ENCODE measurements around the gene TOMM40. TPM values are rescaled to one million over a fixed set of nuclear protein-coding genes. Genes with fewer than 3 reads are reported as not detected.

Gene TOMM40
- total RNA-seq, 1 experiment from 2014 or later: 180 TPM

DNA sequence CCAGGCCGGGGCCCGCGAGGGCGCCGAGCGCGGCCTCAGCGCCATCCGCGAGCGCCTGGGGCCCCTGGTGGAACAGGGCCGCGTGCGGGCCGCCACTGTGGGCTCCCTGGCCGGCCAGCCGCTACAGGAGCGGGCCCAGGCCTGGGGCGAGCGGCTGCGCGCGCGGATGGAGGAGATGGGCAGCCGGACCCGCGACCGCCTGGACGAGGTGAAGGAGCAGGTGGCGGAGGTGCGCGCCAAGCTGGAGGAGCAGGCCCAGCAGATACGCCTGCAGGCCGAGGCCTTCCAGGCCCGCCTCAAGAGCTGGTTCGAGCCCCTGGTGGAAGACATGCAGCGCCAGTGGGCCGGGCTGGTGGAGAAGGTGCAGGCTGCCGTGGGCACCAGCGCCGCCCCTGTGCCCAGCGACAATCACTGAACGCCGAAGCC, 17.8 kb downstream of the TOMM40 start:
- Histone ChIP-seq H2BK12ac (ENCODE audit: insufficient read length, low read depth, low read length) (no peak overlapping the region), H3K23ac (ENCODE audit: insufficient read length, low read depth, low read length) (no peak overlapping the region), H2BK120ac (ENCODE audit: low read depth, low read length, poor library complexity, severe bottlenecking) (no peak overlapping the region), H3K27ac (ENCODE audit: insufficient read length, low read depth, low read length) (no peak overlapping the region), H2BK20ac (ENCODE audit: low read depth, low read length, poor library complexity, severe bottlenecking) (no peak overlapping the region), H4K8ac (replicated peaks; ENCODE audit: insufficient read length, low read depth, low read length) (no peak overlapping the region), H3K23me2 (ENCODE audit: insufficient read length, low read depth, low read length, poor library complexity, severe bottlenecking) (no peaks in the 10 kb centered on the region), H2AFZ (ENCODE audit: low read length) (no peak overlapping the region), H3T11ph (ENCODE audit: low read length) (no peak overlapping the region), H3K14ac (ENCODE audit: insufficient read depth, low read length) (no peak overlapping the region), H4K91ac (ENCODE audit: insufficient read length, low read depth, low read length) (no peak overlapping the region), H2AK5ac (ENCODE audit: insufficient read length, low read length) (no peak overlapping the region), H2BK15ac (ENCODE audit: low read depth, low read length) (no peak overlapping the region), H3K9ac (ENCODE audit: extremely low read depth, insufficient read length, low read length) (no peak overlapping the region), H3K9me3 (ENCODE audit: control insufficient read depth, low read depth, low read length) (no peaks in the 10 kb centered on the region), H3K4me1 (ENCODE audit: insufficient read depth, low read length) (peaks cover 2% of the 10 kb centered on the region; the same call in 1 of the 2 replicates), H3K4ac (ENCODE audit: low read depth, low read length) (no peak overlapping the region), H4K20me1 (ENCODE audit: control insufficient read depth, insufficient read depth, insufficient read length) (no peaks in the 10 kb centered on the region), H4K5ac (ENCODE audit: insufficient read length, low read depth, low read length) (no peak overlapping the region), H3K79me1 (ENCODE audit: insufficient read depth, low read depth, low read length, poor library complexity, severe bottlenecking) (no peaks in the 10 kb centered on the region), H3K18ac (ENCODE audit: insufficient read length, low read depth, low read length) (no peak overlapping the region), H3K27me3 (ENCODE audit: insufficient read depth, low read length) (no peaks in the 10 kb centered on the region), H3K56ac (ENCODE audit: insufficient read length, low read depth, low read length) (no peak overlapping the region), H3K79me2 (ENCODE audit: insufficient read depth, low read length) (no peaks in the 10 kb centered on the region; the same call in 1 of the 2 replicates), H2BK5ac (ENCODE audit: insufficient read length, low read length) (no peak overlapping the region), H3K4me2 (ENCODE audit: insufficient read depth, insufficient read length, low read length) (no peak overlapping the region)
- DNase-seq: no peak
- H3K9me3 Mint-ChIP-seq: no peaks in the 10 kb centered on the region
- H3K4me3 Mint-ChIP-seq: no peak overlapping the region
- peaks cover 31 to 50% of the 10 kb centered on the region in 2 experiments for H3K4me1 Mint-ChIP-seq
- TF ChIP-seq, protein P1, sequence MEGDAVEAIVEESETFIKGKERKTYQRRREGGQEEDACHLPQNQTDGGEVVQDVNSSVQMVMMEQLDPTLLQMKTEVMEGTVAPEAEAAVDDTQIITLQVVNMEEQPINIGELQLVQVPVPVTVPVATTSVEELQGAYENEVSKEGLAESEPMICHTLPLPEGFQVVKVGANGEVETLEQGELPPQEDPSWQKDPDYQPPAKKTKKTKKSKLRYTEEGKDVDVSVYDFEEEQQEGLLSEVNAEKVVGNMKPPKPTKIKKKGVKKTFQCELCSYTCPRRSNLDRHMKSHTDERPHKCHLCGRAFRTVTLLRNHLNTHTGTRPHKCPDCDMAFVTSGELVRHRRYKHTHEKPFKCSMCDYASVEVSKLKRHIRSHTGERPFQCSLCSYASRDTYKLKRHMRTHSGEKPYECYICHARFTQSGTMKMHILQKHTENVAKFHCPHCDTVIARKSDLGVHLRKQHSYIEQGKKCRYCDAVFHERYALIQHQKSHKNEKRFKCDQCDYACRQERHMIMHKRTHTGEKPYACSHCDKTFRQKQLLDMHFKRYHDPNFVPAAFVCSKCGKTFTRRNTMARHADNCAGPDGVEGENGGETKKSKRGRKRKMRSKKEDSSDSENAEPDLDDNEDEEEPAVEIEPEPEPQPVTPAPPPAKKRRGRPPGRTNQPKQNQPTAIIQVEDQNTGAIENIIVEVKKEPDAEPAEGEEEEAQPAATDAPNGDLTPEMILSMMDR (conservative IDR thresholded peaks at IDR 0.05): no peak
- no CpG with 5 or more reads among the region's 44 CpGs for WGBS (ENCODE audit: extremely low coverage, insufficient read length, low lambda C conversion rate)
- H3K36me3 Mint-ChIP-seq (ENCODE audit: insufficient read depth in 1 of 3, low read depth in 3 of 3): peaks cover 10 to 32% (median 29%) of the 10 kb centered on the region in 3 experiments; a peak in 6 of 7 replicates
- H3K27ac Mint-ChIP-seq: no peak overlapping the region
- no peaks in the 10 kb centered on the region; the same call in 1 of the 2 replicates for H3K27me3 Mint-ChIP-seq (ENCODE audit: low read depth)
